H1 (cell line): ENCODE data around the gene EPS8L1. TPM values are rescaled to one million over a fixed set of nuclear protein-coding genes. Genes with fewer than 3 reads are reported as not detected.

Experiments used
- ASH2L ChIP-seq: fragments of 200-600, 300-600 bp; sonication (generic); IDR thresholded peaks from one replicate; pipeline ENCODE4 v1.7.1; 2017; ENCODE audit warnings: low read length
- CREB1 ChIP-seq: IDR thresholded peaks from 2 replicates; pipeline ENCODE4 v1.6.1; 2012; ENCODE audit warnings: inconsistent platforms
- CTBP2 ChIP-seq: IDR thresholded peaks from 2 replicates; pipeline ENCODE4 v1.7.0; 2011; ENCODE audit warnings: borderline replicate concordance, mild to moderate bottlenecking, moderate library complexity, mixed read lengths, low read length; ENCODE audit not compliant: insufficient read depth, insufficient read length
- E2F6 ChIP-seq: IDR thresholded peaks from 2 replicates; pipeline ENCODE4 v1.6.1; 2012; ENCODE audit warnings: inconsistent platforms
- KDM4A ChIP-seq: IDR thresholded peaks from one replicate; pipeline ENCODE4 v1.7.1; 2012; ENCODE audit warnings: low read depth, mild to moderate bottlenecking, moderate library complexity, low read length, inconsistent platforms; ENCODE audit not compliant: severe bottlenecking
- POU5F1 ChIP-seq: IDR thresholded peaks from 2 replicates; pipeline ENCODE4 v1.6.1; 2011; ENCODE audit warnings: low read depth, mild to moderate bottlenecking, low read length, moderate library complexity
- RBBP5 ChIP-seq: IDR thresholded peaks from 2 replicates; pipeline ENCODE4 v1.7.1; 2012; ENCODE audit warnings: low read depth, mild to moderate bottlenecking, inconsistent platforms, low read length, moderate library complexity, borderline replicate concordance
- SIN3A ChIP-seq, 2 experiments: IDR thresholded peaks in 1 of 2; conservative IDR thresholded peaks in 1 of 2; 2 replicates each; pipeline ENCODE4 v1.6.1; 2011 to 2012; ENCODE audit warnings: low read length in 2 of 2, improper control_type of control experiment in 1 of 2, low read depth in 1 of 2, mild to moderate bottlenecking in 1 of 2
- polyA plus RNA-seq, 7 experiments: library from polyadenylated mRNA; depleted of rRNA in 3 of 7; stranded (reverse) in 5 of 7; unstranded in 2 of 7; fragments of >200 nt in 5 of 7; fragments of 200-250 nt in 2 of 7; gene quantifications; 1 replicate in 5 of 7; 2 replicates in 1 of 7; 4 replicates in 1 of 7; pipeline versions ENCODE4 v1.2.1 to v1.2.3, GENCODE V29; 2011 to 2013; ENCODE audit warnings: missing spikeins in 2 of 7, mixed read lengths in 2 of 7
- total RNA-seq: library from RNA; stranded (reverse); fragmentation: NEBNext Ultra II Directional; extraction: Animal tissue kit (Norgen Biotek cat#: 25700); gene quantifications from 2 replicates; pipeline ENCODE4 v1.2.1, GENCODE V29; 2021

Gene EPS8L1
- total and polyA plus RNA-seq, 2 of the 8 experiments (the other 6 are each of a cell fraction or from before 2014, with no cell fraction given), result 19.8 to 30.2 TPM

- TF ChIP-seq CTBP2 (no peak), SIN3A (conservative IDR thresholded peaks at IDR 0.05 in 1 of 2, IDR thresholded peaks at IDR 0.05 in 1 of 2; ENCODE audit: low read depth in 1 of 2, low read length in 2 of 2) (peak in 1 of 2 experiments; percentile 17; a peak in 1 of 4 replicates), E2F6 (peak; percentile 39), CREB1 (no peak; the same call in 1 of the 2 replicates), ASH2L (peak; percentile 7), RBBP5 (peak; percentile 52; the same call in 1 of the 2 replicates), POU5F1 (no peak), KDM4A (peak; percentile 42)
Measured at GRCh38 chr19:55080121-55080967, 4.7 kb downstream of the EPS8L1 start (continued).
